Transverse colon (tissue), 4 donors: Measurements from ENCODE around the gene CHMP3. TPM values are rescaled to one million over a fixed set of nuclear protein-coding genes. Genes with fewer than 3 reads are reported as not detected.

Source experiments
- DNase-seq: peaks from one replicate; pipeline ENCODE4 v3.0.0-alpha.2; 2019
- H3K27ac ChIP-seq, 4 donors: fragments of 200-600 bp; sonication (generic); 2 replicates each; pipeline ENCODE4 v1.5.1; 2016 to 2018; ENCODE audit warnings: inconsistent platforms in 4 of 4
- H3K27me3 ChIP-seq: fragments of 200-600 bp; sonication (generic); 2 replicates; pipeline ENCODE4 v1.5.1; 2017; ENCODE audit warnings: inconsistent platforms
- H3K36me3 ChIP-seq, 4 donors: fragments of 200-600 bp; sonication (generic); 2 replicates each; pipeline ENCODE4 v1.5.1; 2017 to 2019; ENCODE audit warnings: inconsistent platforms in 4 of 4
- H3K4me1 ChIP-seq, 4 donors: fragments of 200-600 bp; sonication (generic); 2 replicates each; pipeline ENCODE4 v1.5.1; 2017 to 2020; ENCODE audit warnings: inconsistent platforms in 4 of 4
- H3K4me3 ChIP-seq, 4 donors: fragments of 200-600 bp; sonication (generic); 1 replicate in 1 of 4; 2 replicates in 3 of 4; pipeline versions ENCODE4 v1.5.1 to v1.6.1; 2017 to 2019; ENCODE audit warnings: inconsistent platforms in 4 of 4
- H3K9me3 ChIP-seq, 2 donors: fragments of 200-600 bp; sonication (generic); 2 replicates each; pipeline ENCODE4 v1.5.1; 2017 to 2019; ENCODE audit warnings: inconsistent platforms in 2 of 2
- EP300 ChIP-seq: sonication (generic); formaldehyde crosslinking; IDR thresholded peaks from one replicate; pipeline ENCODE4 v1.6.1; 2017; ENCODE audit warnings: antibody characterized with exemption, low read depth
- POLR2A ChIP-seq: fragments of 450-650 bp; IDR thresholded peaks from one replicate; pipeline ENCODE4 v1.6.1; 2016; ENCODE audit warnings: antibody characterized with exemption, mild to moderate bottlenecking, moderate library complexity
- POLR2AphosphoS5 ChIP-seq, 3 donors: sonication (generic); formaldehyde crosslinking; IDR thresholded peaks; one replicate each; pipeline ENCODE4 v1.6.1; 2016; ENCODE audit warnings: antibody characterized with exemption in 3 of 3
- WGBS, 2 donors: methylation state at CpG; one replicate each; pipeline ENCODE4 v1.1.5; 2018; ENCODE audit warnings: low coverage in 1 of 2; 5-methylcytosine and 5-hydroxymethylcytosine counted together
- in situ Hi-C, 4 donors: fragments of 200-750 bp; cut with MboI; loops; one replicate each; pipeline versions ENCODE4 v1.15.0 to v1.15.1; 2017; ENCODE audit warnings: low sequenced_read_pairs in 3 of 4, low pct_ligation_motif_present in 1 of 4, low pct_unique_long_range_greater_than_20kb in 1 of 4
- intact Hi-C: fragments of 100-400 bp; cut with DNase I; formaldehyde crosslinking; loops from one replicate; pipeline ENCODE4 v1.15.1; 2023; ENCODE audit warnings: low total_unique reads
- total RNA-seq, 4 donors: library from RNA; depleted of rRNA; stranded (reverse); fragments of >200 nt; gene quantifications; one replicate each; pipeline ENCODE4 v1.1.0, GENCODE V29; 2016
- TF ChIP-seq, protein P1 (sequence below), 5 experiments: fragments of 200-600 bp in 3 of 5; fragments of 450-650 bp in 2 of 5; sonication (generic) in 3 of 5; IDR thresholded peaks; 1 replicate in 2 of 5; 2 replicates in 3 of 5; pipeline ENCODE4 v1.5.1; 2016 to 2017; ENCODE audit warnings: antibody characterized with exemption in 5 of 5, inconsistent platforms in 3 of 5, mild to moderate bottlenecking in 2 of 5, moderate library complexity in 1 of 5

CHMP3 gene
- total RNA-seq, 4 donors from 2014 or later, result 83.8 to 200 (median 101) TPM

DNA sequence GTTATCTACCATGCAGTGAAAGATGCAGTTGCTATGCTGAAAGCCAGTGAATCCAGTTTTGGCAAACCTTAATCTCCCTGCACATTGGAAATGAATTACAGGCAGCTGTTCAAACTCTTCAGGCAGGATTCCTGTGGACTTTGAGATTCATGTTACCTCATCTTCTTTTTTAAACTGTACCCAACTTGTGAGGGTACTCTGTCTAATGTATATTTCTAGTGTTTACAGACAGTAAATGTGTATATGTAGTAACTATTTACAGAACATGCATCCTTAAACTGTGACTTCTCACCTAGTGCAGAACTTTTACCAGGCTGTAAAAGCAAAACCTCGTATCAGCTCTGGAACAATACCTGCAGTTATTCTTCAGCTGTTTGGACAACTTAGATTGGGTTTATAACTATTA, 71.2 kb downstream of the CHMP3 start:
- in situ Hi-C loops, result no loop called here
- peak overlapping the region; percentile 10 to 56 (median 42) for H3K27ac ChIP-seq
- no peaks in the 10 kb centered on the region for H3K27me3 ChIP-seq

DNA sequence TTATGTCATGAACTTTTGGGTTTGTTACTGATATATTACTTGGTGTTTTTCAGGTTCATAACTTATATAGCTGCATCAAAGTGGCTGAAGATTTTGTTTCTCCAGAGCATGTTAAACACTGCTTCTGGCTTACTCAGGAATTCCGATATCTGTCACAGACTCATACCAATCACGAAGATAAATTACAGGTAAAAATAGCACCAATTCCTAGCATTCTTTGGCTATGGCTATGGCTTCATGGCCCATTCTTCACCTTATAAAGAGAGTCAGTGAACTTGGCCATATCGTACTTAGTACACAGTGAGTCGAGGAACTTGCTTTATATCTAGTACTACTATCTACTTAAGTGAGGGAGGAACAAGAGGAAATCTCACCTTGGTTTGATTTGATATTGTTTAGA, 72.2 kb downstream of the CHMP3 start:
- DNase-seq, result no peak
- in situ Hi-C loops (no loop called here), intact Hi-C loops (no loop called here)
- H3K27me3 ChIP-seq, result no peaks in the 10 kb centered on the region
- H3K4me1 ChIP-seq, result peaks cover 4 to 18% (median 7%) of the 10 kb centered on the region in 4 donors
- H3K36me3 ChIP-seq, result peaks cover 0 to 67% (median 27%) of the 10 kb centered on the region in 4 donors
- no peaks in the 10 kb centered on the region for H3K9me3 ChIP-seq
- H3K4me3 ChIP-seq, result no peak overlapping the region
- WGBS, 2 donors, result 85% methylated on average over 4 of the region's 4 CpGs; no CpG with 5 or more reads in 1 of the 2 donors
- peak overlapping the region in 3 of 4 donors; percentile 33 to 56 (median 51) for H3K27ac ChIP-seq
- TF ChIP-seq, protein P1, sequence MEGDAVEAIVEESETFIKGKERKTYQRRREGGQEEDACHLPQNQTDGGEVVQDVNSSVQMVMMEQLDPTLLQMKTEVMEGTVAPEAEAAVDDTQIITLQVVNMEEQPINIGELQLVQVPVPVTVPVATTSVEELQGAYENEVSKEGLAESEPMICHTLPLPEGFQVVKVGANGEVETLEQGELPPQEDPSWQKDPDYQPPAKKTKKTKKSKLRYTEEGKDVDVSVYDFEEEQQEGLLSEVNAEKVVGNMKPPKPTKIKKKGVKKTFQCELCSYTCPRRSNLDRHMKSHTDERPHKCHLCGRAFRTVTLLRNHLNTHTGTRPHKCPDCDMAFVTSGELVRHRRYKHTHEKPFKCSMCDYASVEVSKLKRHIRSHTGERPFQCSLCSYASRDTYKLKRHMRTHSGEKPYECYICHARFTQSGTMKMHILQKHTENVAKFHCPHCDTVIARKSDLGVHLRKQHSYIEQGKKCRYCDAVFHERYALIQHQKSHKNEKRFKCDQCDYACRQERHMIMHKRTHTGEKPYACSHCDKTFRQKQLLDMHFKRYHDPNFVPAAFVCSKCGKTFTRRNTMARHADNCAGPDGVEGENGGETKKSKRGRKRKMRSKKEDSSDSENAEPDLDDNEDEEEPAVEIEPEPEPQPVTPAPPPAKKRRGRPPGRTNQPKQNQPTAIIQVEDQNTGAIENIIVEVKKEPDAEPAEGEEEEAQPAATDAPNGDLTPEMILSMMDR (IDR thresholded peaks at IDR 0.05), result no peak
- TF ChIP-seq POLR2AphosphoS5 (IDR thresholded peaks at IDR 0.05) (no peak), POLR2A (no peak), EP300 (no peak)

More for the DNA sequence above, 71.2 kb downstream of the CHMP3 start:
- DNase-seq, result no peak
- no peaks in the 10 kb centered on the region for H3K9me3 ChIP-seq
- H3K4me1 ChIP-seq, result peaks cover 4 to 18% (median 7%) of the 10 kb centered on the region in 4 donors
- intact Hi-C loops, result no loop called here
- H3K4me3 ChIP-seq, result no peak overlapping the region
- WGBS, 2 donors, result 53 to 67% methylated on average over 1 of the region's 1 CpG
- TF ChIP-seq, protein P1 (IDR thresholded peaks at IDR 0.05), result no peak
- TF ChIP-seq POLR2AphosphoS5 (IDR thresholded peaks at IDR 0.05) (no peak), EP300 (no peak), POLR2A (no peak)
- H3K36me3 ChIP-seq, result peaks cover 0 to 71% (median 23%) of the 10 kb centered on the region in 4 donors

DNA sequence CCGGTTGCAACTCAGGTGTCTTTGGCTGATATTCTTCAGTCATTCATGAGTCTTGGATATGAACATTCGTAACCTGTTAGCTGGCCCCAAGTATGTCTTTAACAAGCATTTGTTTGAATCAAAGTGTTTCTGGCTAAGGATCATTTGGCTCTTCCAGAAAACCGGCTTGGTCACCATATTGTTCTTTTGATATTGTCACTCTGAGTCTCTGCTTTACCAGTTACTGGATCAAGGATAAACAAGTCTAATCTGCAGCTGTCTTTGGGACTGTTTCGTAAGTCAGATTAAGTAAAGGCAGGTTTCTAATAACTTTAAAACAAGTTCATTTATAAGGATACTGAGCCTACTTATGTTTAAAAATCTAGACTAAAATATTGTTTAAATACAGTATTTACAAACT, 73.0 kb downstream of the CHMP3 start:
- WGBS, 2 donors, result 88 to 95% methylated on average over 2 to 4 of the region's 4 CpGs
- in situ Hi-C loops, result no loop called here

DNA sequence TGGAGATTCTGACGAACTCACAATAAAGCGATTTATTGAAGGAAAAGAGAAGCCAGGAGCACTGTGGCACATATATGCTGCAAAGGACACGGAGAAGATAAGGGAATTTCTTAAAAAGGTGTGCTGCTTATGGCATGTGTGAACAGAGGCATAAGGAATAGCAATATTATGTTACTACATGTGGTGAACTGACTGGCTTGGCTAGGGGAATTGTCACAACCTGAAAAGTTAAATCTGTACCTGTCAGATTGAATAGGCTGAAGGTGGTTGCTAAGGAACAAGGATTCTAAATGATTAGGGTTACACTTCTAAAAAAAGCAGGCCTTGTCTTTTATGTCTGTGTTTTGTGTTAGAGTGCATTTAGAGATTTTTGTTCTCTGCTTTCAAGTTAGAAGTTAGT, 73.7 kb downstream of the CHMP3 start:
- TF ChIP-seq, protein P1 (IDR thresholded peaks at IDR 0.05), result no peak
- TF ChIP-seq POLR2AphosphoS5 (IDR thresholded peaks at IDR 0.05) (no peak), EP300 (no peak)
- H3K4me3 ChIP-seq, result no peak overlapping the region
- 96 to 97% methylated on average over 3 of the region's 3 CpGs for WGBS, 2 donors
- H3K36me3 ChIP-seq, result peaks cover 0 to 74% (median 34%) of the 10 kb centered on the region in 4 donors
- H3K27me3 ChIP-seq, result no peaks in the 10 kb centered on the region
- intact Hi-C loops, result no loop called here
- H3K9me3 ChIP-seq, result no peaks in the 10 kb centered on the region
- in situ Hi-C loops, result no loop called here
- H3K27ac ChIP-seq, result no peak overlapping the region
- H3K4me1 ChIP-seq, result peaks cover 4 to 18% (median 7%) of the 10 kb centered on the region in 4 donors
- DNase-seq, result no peak

More for the DNA sequence above, 73.0 kb downstream of the CHMP3 start:
- TF ChIP-seq POLR2A, result no peak
- intact Hi-C loops, result no loop called here
- H3K27me3 ChIP-seq, result no peaks in the 10 kb centered on the region
- no peak for DNase-seq
- H3K27ac ChIP-seq, result no peak overlapping the region
- peaks cover 4 to 18% (median 7%) of the 10 kb centered on the region in 4 donors for H3K4me1 ChIP-seq
- H3K9me3 ChIP-seq, result no peaks in the 10 kb centered on the region
- H3K36me3 ChIP-seq, result peaks cover 0 to 70% (median 31%) of the 10 kb centered on the region in 4 donors
- no peak overlapping the region for H3K4me3 ChIP-seq
